ES-I3 (cell line): ENCODE results near the gene NEB.
"Not testable (repeated sequence)": the region's sequence is repeated elsewhere in the genome, so short reads cannot be mapped to it uniquely, and the experiment has no call there.

ENCODE experiments used
- H3K36me3 ChIP-seq: 2 replicates; pipeline ENCODE4 v1.6.1; 2013; ENCODE audit warnings: mild to moderate bottlenecking, low read length, control low read depth, moderate library complexity; ENCODE audit not compliant: insufficient read depth
- H3K4me1 ChIP-seq: 2 replicates; pipeline ENCODE4 v1.6.1; 2013; ENCODE audit warnings: mild to moderate bottlenecking, control low read depth, low read length; ENCODE audit not compliant: insufficient read depth
- H3K9ac ChIP-seq: 2 replicates; pipeline ENCODE4 v1.6.1; 2013; ENCODE audit warnings: low read depth, mild to moderate bottlenecking, low read length, moderate library complexity
- H3K9me3 ChIP-seq: 2 replicates; pipeline ENCODE4 v1.6.1; 2013; ENCODE audit warnings: mild to moderate bottlenecking, low read length, moderate library complexity; ENCODE audit not compliant: control insufficient read depth, insufficient read depth

The NEB gene

DNA sequence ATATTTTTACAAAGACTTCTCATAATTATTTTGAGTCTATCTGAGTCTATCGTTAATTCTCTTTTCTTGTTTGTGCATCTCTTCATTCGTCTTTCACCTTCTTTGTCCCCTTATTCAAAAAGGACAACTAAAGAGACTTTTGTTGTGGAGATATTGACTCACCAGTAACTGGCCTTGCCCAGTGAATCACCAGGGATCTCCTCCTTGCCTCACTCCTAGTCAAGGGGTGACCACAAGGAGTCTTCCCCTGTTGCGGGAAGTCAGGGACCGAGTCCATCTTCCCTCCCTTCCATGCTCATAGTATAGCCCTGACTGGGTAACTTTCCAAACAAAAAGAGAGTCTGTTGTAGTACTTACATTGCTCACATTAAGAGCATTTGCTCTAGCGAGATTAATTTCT, 158.9 kb downstream of the NEB start:
- Histone ChIP-seq H3K9me3 (no peaks in the 10 kb centered on the region), H3K9ac (no peak overlapping the region), H3K4me1 (no peaks in the 10 kb centered on the region), H3K36me3 (no peaks in the 10 kb centered on the region)

DNA sequence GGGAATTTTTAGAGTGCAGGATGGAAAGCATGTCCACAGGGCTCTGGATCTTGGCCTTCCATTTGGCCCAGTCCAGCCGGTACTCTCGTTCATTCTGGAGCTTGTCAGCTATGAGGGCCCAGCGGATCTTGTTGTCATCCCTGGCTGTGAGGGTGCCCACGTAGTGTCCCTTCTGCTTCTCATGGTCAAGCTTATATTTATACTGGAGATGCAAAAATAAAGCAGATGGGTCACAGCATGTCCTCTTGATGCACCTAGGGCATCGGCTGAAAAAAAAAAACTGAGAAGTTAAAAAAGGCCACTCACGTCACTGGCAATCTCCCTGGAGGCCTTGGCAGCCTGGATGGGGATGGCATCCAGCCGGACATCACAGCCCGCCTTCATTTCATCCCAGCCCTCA, 164.1 kb downstream of the NEB start:
- H3K36me3 ChIP-seq = no peaks in the 10 kb centered on the region
- no peak overlapping the region for H3K9ac ChIP-seq
- no peaks in the 10 kb centered on the region for H3K9me3 ChIP-seq
- no peaks in the 10 kb centered on the region for H3K4me1 ChIP-seq

DNA sequence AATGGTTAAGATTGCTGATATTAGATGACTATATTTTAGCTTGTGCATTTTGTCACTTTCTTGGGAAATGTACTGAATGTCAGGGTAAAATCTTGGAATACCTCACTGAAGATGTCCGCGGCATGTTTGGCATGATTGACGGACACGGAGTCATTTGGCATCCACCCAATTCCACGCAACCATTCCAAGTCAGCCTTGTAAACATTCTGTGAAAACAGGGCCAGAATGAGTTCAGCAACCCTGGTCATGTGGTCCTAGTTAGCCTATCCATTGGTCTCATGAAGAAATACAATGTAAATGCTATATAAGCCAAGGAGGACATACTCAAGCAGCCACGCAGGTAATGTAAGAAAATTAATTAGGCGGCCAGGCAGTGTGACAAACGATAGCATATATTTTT, 165.1 kb downstream of the NEB start:
- H3K9ac ChIP-seq = no peak overlapping the region
- H3K4me1 ChIP-seq = no peaks in the 10 kb centered on the region
- no peaks in the 10 kb centered on the region for H3K36me3 ChIP-seq
- H3K9me3 ChIP-seq = no peaks in the 10 kb centered on the region

DNA sequence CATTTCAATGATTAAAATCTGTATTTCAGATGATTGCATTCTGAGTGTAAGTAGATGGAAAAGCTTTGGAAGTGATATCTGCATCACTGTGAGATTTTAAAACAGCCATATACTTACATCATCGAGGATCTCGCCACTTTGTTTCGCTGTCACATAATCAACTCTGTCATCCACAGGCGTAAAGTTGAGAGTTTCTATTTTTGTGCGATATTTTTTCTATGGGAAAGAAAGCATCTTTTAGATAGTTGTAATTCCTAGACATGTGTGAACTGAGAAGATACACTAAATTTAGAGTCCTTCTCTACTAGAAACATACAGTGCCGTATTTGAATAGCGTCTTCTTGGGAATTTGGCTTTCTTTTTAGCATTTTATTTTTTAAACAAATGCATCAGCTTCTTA, 165.8 kb downstream of the NEB start:
- H3K9ac ChIP-seq = no peak overlapping the region
- no peaks in the 10 kb centered on the region for H3K4me1 ChIP-seq
- no peaks in the 10 kb centered on the region for H3K9me3 ChIP-seq
- no peaks in the 10 kb centered on the region for H3K36me3 ChIP-seq

DNA sequence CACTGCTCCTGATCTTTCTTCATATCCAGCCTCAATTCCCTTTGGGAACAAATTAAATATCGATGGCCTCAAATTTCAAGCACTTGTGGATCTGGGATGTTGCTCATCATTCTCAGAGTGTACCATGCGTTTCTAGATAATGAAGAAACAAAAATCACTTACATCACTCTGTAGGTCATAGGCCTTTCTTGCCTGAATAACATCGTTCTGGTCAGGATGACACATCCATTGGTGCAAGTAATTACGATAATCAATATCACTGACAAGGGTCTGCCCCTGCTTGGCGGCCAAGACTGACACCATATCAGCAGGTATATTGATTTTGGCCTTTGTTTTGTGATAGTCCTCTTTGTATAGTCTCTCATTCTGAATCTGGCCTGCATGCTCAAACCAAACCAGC, 167.3 kb downstream of the NEB start:
- Histone ChIP-seq H3K9me3 (no peaks in the 10 kb centered on the region), H3K36me3 (no peaks in the 10 kb centered on the region), H3K9ac (no peak overlapping the region), H3K4me1 (no peaks in the 10 kb centered on the region)

DNA sequence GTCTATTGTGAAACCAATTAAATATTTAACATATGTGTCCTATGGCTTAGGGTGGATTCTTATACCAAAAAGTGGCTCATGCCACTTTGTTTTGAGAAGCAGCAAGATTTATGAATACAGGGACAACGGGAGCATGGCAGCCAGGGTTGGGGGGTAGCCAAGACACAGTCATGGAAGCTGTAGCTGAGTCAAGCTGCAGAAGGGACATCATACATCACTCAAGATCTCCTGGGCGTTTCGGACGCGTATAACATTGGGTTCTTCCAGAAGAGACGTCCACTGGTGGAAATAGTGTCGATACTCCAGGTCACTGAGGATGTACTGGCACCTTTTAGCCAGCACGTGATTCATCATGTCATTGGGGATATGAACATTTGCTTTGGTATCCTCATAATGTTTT, 171.9 kb downstream of the NEB start:
- Histone ChIP-seq H3K4me1 (no peaks in the 10 kb centered on the region), H3K9ac (no peak overlapping the region), H3K36me3 (no peaks in the 10 kb centered on the region), H3K9me3 (no peaks in the 10 kb centered on the region)

DNA sequence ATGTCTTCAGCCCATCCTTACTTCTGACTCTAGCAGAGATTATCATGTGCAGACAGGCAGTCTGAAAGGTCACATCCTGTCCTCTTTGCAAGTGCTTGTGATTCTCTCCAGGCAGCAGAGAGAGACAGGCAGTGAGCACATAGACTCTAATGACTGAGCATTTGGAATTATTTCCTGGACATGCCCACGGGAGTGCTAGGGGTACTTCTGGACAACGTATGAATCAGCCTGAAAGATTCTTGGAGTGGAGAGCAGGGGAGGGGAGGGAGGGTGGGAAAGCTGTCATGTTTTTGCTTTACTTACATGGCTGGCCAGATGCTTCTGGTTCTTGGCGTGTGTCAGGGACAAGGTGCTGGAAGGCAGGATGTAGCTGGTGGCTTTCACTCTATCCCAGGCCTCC, 174.0 kb downstream of the NEB start:
- Histone ChIP-seq H3K9me3 (no peaks in the 10 kb centered on the region), H3K36me3 (no peaks in the 10 kb centered on the region), H3K4me1 (no peaks in the 10 kb centered on the region), H3K9ac (no peak overlapping the region)

DNA sequence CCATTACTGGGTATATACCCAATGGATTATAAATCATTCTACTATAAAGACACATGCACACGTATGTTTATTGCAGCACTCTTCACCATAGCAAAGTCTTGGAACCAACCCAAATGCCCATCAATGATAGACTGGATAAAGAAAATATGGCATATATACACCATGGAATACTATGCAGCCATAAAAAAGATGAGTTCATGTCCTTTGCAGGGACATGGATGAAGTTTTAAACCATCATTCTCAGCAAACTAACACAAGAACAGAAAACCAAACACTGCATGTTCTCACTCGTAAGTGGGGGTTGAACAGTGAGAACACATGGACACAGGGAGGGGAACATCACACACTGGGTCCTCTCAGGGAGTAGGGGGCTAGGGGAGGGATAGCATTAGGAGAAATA, 174.8 kb downstream of the NEB start:
- H3K36me3 ChIP-seq, H3K9me3 ChIP-seq, H3K4me1 ChIP-seq, H3K9ac ChIP-seq: not testable (repeated sequence)

DNA sequence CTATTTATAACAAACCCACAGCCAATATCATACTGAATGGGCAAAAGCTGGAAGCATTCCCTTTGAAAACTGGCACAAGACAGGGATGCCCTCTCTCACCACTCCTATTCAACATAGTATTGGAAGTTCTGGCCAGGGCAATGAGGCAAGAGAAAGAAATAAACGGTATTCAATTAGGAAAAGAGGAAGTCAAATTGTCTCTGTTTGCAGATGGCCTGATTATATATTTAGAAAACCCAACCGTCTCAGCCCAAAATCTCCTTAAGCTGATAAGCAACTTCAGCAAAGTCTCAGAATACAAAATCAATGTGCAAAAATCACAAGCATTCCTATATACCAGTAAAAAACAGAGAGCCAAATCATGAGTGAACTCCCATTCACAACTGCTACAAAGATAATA, 176.4 kb downstream of the NEB start:
- H3K9me3 ChIP-seq, H3K4me1 ChIP-seq, H3K9ac ChIP-seq, H3K36me3 ChIP-seq: not testable (repeated sequence)

DNA sequence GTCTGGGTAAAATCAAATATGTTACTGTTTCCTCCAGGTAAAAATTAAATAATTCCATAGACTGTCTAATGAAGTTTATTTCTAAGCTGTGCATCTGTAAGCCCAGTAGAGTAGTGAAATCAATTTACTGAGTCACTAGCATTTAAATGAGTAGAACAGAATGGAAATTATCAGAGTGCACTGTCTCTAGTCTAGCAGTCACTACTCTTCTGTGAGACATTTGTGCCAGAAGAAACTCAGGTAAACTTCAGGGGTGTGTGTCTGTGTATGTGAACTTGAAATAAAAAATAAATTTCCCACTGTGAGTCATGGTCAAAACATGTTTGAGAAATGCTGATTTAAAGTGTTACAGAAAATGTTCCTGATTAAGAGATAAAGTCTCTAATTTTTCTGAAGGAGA, 178.2 kb downstream of the NEB start:
- Histone ChIP-seq H3K36me3 (no peaks in the 10 kb centered on the region), H3K9me3 (no peaks in the 10 kb centered on the region), H3K4me1 (no peaks in the 10 kb centered on the region), H3K9ac (no peak overlapping the region)

DNA sequence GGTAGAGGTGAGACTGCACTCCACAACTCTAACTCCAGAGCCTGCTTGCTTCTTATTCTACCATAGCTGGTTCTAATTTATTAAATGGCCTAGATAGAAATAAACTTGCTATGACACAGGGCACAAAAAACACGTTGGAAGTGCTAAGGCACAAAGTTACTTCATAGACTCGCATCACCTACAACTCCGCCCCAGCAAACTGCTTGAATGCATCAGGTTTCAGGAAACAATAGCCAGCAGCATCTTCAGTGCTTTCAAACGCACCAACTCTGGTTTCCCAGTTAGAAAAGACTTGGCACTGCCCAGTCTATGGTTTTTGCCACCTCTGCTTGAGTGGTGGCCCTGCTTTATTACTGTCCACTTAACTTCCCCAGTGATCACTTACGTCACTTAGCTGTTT, 182.0 kb downstream of the NEB start:
- Histone ChIP-seq H3K4me1 (no peaks in the 10 kb centered on the region), H3K36me3 (no peaks in the 10 kb centered on the region), H3K9me3 (no peaks in the 10 kb centered on the region)

DNA sequence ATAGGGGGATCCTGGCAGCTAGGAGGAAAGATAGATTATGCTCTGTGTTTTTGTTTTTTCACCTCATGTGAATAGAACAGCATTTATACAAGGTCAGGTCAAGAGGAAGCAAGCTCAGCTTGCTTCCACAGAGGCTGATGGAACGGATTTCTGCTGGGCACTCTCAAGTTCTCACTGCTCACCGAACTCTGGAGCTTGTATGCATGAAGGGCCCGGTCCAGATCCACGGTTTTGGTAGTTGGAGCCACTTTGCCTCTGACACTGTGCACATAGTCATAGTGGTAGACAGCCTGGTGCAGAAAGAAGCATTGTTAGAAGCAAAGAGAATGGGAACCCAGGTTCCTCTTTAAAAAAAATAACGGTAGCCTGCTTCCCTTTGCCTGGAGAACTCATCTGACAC, 182.7 kb downstream of the NEB start:
- H3K36me3 ChIP-seq = no peaks in the 10 kb centered on the region
- no peaks in the 10 kb centered on the region for H3K4me1 ChIP-seq

More for the DNA sequence above, 182.0 kb downstream of the NEB start:
- H3K9ac ChIP-seq = no peak overlapping the region

DNA sequence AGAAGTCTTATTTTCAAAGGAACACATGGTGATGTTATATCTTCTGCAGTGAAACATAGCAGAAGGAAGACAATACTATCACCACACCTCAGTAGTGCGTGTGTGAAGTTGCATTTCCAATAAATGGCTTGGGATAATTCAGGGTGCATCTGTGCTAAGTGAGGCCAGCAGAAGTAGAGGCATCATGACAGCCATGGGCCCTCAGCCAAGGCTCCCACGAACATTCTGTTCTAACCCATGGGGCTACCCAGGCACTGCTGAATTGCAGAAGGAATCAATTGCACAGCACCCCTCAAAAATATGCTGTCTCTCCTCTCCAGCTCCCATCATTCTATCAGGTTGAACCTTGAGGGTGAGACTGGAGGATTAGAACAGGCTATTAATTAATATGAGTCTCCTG, 185.1 kb downstream of the NEB start:
- H3K9me3 ChIP-seq = no peaks in the 10 kb centered on the region
- no peak overlapping the region for H3K9ac ChIP-seq
- no peaks in the 10 kb centered on the region for H3K4me1 ChIP-seq
- no peaks in the 10 kb centered on the region for H3K36me3 ChIP-seq

More for the DNA sequence above, 182.7 kb downstream of the NEB start:
- no peak overlapping the region for H3K9ac ChIP-seq
- no peaks in the 10 kb centered on the region for H3K9me3 ChIP-seq

DNA sequence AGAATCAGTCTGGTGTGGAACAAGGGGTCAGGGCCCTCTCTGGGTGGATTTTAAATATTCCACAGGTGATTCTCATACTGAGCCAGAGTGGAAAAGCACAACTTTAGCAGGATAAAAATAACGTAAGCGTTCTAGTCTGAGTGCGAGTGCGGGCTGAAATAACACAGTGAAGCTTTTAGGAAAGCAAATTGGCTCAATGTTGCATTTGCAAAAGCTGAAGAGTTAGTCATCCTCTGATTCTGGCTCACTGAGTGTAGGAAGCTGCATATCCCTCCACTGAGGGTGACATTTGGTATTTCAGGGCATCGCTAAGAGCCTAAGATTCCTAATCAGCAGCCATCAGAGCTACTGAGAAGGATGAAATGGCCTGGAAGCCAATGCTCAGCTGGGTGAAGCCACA, 189.8 kb downstream of the NEB start:
- Histone ChIP-seq H3K4me1 (no peaks in the 10 kb centered on the region), H3K36me3 (no peaks in the 10 kb centered on the region), H3K9ac (no peak overlapping the region), H3K9me3 (no peaks in the 10 kb centered on the region)

DNA sequence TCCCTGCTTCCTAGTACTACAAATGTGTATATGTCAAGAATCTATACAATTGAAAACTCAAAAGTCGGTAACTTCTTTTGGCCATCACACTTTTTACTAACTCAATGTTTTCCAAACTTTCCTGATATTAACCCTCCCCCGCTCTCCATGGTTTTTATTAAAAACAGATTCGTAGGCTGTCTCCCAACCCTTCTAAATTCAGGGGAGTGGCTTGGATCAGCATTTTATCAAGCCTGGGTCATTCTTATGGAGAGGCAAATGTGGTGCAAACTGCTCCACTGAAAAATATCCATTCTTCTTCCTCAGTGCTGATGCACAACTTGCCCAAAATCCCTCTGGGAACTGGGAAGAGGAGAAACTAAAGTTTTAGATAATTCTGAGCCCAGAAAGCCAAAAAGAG, 190.4 kb downstream of the NEB start:
- Histone ChIP-seq H3K36me3 (no peaks in the 10 kb centered on the region), H3K9ac (no peak overlapping the region), H3K9me3 (no peaks in the 10 kb centered on the region), H3K4me1 (no peaks in the 10 kb centered on the region)

DNA sequence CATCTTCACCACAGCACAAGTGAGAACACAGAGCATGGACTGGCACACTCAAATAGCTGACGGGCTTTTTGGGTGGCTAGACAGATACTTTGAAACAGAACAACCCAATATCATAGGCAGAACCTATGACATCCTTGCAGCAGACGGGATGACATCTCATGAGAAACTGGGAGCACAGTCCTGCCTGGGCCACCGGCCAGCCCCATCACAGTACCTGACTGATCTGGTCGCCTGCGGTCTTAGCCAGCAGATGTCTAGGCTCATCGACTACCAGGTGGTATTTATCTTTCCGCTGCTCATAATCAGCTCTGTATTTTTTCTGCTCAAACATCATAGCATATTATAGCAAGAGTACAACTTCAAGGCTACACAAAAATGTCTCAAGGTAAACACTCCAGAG, 200.3 kb downstream of the NEB start:
- Histone ChIP-seq H3K9ac (no peak overlapping the region), H3K4me1 (no peaks in the 10 kb centered on the region), H3K36me3 (no peaks in the 10 kb centered on the region), H3K9me3 (no peaks in the 10 kb centered on the region)
